ENCODE results near the gene ZNF90. TPM values are rescaled to one million over a fixed set of nuclear protein-coding genes. Genes with fewer than 3 reads are reported as not detected.
"Not testable (repeated sequence)": the region's sequence is repeated elsewhere in the genome, so short reads cannot be mapped to it uniquely, and the experiment has no call there.

Gene ZNF90
- polyA plus RNA-seq, 1 donor (not counting 4 experiments of a cell fraction or from before 2014, with no cell fraction given): 5.8 TPM

DNA sequence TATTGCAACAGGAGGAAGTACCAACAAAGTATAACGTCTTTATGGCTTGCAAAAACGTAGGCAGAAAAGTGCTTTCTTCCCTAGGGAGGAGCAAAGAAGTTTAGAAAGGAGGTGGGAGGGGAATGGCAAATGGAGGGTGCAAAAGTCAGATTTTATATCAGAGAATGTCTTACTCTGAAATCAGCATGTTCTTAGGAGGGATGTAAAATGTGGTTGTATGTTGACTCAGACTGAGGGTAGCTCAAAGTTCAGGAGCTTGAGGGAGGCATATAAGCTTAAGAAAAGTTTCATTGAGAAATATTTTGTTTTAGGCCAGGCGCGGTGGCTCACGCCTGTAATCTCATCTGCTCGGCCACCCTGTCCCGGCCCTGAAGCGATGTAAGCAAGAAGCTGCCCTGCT, 1.7 kb downstream of the ZNF90 start:
- FAIRE-seq (no peak), DNase-seq (ENCODE audit: low read depth, low spot score) (no peak)
- Histone ChIP-seq H3K4me1 (ENCODE audit: control insufficient read depth, extremely low read depth, insufficient read depth, low read length) (peaks cover 5% of the 10 kb centered on the region), H3K9ac (ENCODE audit: control insufficient read depth, extremely low read depth, insufficient read depth, low read length) (no peak overlapping the region), H3K27me3 (ENCODE audit: control insufficient read depth, extremely low read depth, insufficient read depth, low read length) (no peaks in the 10 kb centered on the region), H3K4me2 (ENCODE audit: control insufficient read depth, extremely low read depth, insufficient read depth, low read depth, low read length) (peak overlapping the region; percentile 85), H3K79me2 (ENCODE audit: control insufficient read depth, insufficient read depth, low read length) (peaks cover 37% of the 10 kb centered on the region), H3K27ac (ENCODE audit: control insufficient read depth, insufficient read depth, low read length) (no peak overlapping the region), H4K20me1 (ENCODE audit: control insufficient read depth, extremely low read depth, insufficient read depth, low read length) (no peaks in the 10 kb centered on the region), H2AFZ (ENCODE audit: control insufficient read depth, low read length) (peak overlapping the region; percentile 26), H3K4me3 (ENCODE audit: control insufficient read depth in 2 of 3, extremely low read depth in 1 of 3, insufficient read depth in 2 of 3, low read depth in 1 of 3, low read length in 3 of 3) (peak overlapping the region in 2 of 3 experiments; percentile 81 to 87), H3K9me3 (ENCODE audit: control insufficient read depth, low read depth, low read length) (peaks cover 2% of the 10 kb centered on the region), H3K9me1 (ENCODE audit: control insufficient read depth, extremely low read depth, insufficient read depth, low read length) (no peaks in the 10 kb centered on the region), H3K36me3 (ENCODE audit: control insufficient read depth in 2 of 2, extremely low read depth in 1 of 2, insufficient read depth in 2 of 2, low read length in 2 of 2) (peaks cover 0 to 2% of the 10 kb centered on the region in 2 experiments)
- dilution Hi-C loops (cut with MboI; ENCODE audit: extremely low pct_ligation_motif_present, low sequenced_read_pairs): no loop called here
- no peak for TF ChIP-seq EZH2 (IDR thresholded peaks at IDR 0.05; ENCODE audit: low read length)
- TF ChIP-seq, protein P1, sequence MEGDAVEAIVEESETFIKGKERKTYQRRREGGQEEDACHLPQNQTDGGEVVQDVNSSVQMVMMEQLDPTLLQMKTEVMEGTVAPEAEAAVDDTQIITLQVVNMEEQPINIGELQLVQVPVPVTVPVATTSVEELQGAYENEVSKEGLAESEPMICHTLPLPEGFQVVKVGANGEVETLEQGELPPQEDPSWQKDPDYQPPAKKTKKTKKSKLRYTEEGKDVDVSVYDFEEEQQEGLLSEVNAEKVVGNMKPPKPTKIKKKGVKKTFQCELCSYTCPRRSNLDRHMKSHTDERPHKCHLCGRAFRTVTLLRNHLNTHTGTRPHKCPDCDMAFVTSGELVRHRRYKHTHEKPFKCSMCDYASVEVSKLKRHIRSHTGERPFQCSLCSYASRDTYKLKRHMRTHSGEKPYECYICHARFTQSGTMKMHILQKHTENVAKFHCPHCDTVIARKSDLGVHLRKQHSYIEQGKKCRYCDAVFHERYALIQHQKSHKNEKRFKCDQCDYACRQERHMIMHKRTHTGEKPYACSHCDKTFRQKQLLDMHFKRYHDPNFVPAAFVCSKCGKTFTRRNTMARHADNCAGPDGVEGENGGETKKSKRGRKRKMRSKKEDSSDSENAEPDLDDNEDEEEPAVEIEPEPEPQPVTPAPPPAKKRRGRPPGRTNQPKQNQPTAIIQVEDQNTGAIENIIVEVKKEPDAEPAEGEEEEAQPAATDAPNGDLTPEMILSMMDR (optimal IDR thresholded peaks at IDR 0.05 in 1 of 3, IDR thresholded peaks at IDR 0.05 in 1 of 3, conservative IDR thresholded peaks at IDR 0.05 in 1 of 3; ENCODE audit: extremely low read depth in 1 of 3, insufficient read depth in 2 of 3, low read length in 3 of 3): no peak

DNA sequence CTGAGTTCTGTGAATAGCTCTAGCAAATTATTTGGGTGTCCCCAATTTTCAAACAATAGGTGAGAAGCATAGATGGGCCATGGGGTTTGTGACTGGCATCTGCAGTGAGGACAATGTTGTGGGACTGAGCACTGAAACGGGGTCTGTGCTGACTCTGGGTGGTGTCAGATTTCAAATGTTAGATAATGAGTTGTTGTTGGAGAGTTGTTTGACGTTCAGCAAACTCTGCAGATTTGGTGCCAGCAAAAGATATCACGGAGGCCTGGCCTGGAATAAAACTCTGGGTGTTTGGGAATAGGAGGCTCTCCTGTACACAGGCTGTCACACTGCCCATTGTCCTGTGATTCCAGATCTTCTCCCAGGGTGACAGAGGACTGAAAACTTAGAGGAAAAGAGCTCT, 2.9 kb downstream of the ZNF90 start:
- H3K36me3 ChIP-seq (ENCODE audit: control insufficient read depth in 2 of 2, extremely low read depth in 1 of 2, insufficient read depth in 2 of 2, low read length in 2 of 2): peaks cover 0 to 2% of the 10 kb centered on the region in 2 experiments
- peaks cover 5% of the 10 kb centered on the region for H3K4me1 ChIP-seq (ENCODE audit: control insufficient read depth, extremely low read depth, insufficient read depth, low read length)
- no peaks in the 10 kb centered on the region for H3K27me3 ChIP-seq (ENCODE audit: control insufficient read depth, extremely low read depth, insufficient read depth, low read length)
- TF ChIP-seq EZH2 (IDR thresholded peaks at IDR 0.05; ENCODE audit: low read length): no peak
- TF ChIP-seq, protein P1 (optimal IDR thresholded peaks at IDR 0.05 in 1 of 3, IDR thresholded peaks at IDR 0.05 in 1 of 3, conservative IDR thresholded peaks at IDR 0.05 in 1 of 3; ENCODE audit: extremely low read depth in 1 of 3, insufficient read depth in 2 of 3, low read length in 3 of 3): no peak
- no peaks in the 10 kb centered on the region for H3K9me1 ChIP-seq (ENCODE audit: control insufficient read depth, extremely low read depth, insufficient read depth, low read length)
- H3K4me3 ChIP-seq (ENCODE audit: control insufficient read depth in 2 of 3, extremely low read depth in 1 of 3, insufficient read depth in 2 of 3, low read depth in 1 of 3, low read length in 3 of 3): no peak overlapping the region
- FAIRE-seq (no peak), DNase-seq (ENCODE audit: low read depth, low spot score) (no peak)
- no peak overlapping the region for H3K27ac ChIP-seq (ENCODE audit: control insufficient read depth, insufficient read depth, low read length)
- H2AFZ ChIP-seq (ENCODE audit: control insufficient read depth, low read length): no peak overlapping the region
- peaks cover 41% of the 10 kb centered on the region for H3K79me2 ChIP-seq (ENCODE audit: control insufficient read depth, insufficient read depth, low read length)
- H4K20me1 ChIP-seq (ENCODE audit: control insufficient read depth, extremely low read depth, insufficient read depth, low read length): no peaks in the 10 kb centered on the region
- H3K4me2 ChIP-seq (ENCODE audit: control insufficient read depth, extremely low read depth, insufficient read depth, low read depth, low read length): no peak overlapping the region
- no peak overlapping the region for H3K9ac ChIP-seq (ENCODE audit: control insufficient read depth, extremely low read depth, insufficient read depth, low read length)
- peaks cover 2% of the 10 kb centered on the region for H3K9me3 ChIP-seq (ENCODE audit: control insufficient read depth, low read depth, low read length)
- dilution Hi-C loops (cut with MboI; ENCODE audit: extremely low pct_ligation_motif_present, low sequenced_read_pairs): no loop called here

DNA sequence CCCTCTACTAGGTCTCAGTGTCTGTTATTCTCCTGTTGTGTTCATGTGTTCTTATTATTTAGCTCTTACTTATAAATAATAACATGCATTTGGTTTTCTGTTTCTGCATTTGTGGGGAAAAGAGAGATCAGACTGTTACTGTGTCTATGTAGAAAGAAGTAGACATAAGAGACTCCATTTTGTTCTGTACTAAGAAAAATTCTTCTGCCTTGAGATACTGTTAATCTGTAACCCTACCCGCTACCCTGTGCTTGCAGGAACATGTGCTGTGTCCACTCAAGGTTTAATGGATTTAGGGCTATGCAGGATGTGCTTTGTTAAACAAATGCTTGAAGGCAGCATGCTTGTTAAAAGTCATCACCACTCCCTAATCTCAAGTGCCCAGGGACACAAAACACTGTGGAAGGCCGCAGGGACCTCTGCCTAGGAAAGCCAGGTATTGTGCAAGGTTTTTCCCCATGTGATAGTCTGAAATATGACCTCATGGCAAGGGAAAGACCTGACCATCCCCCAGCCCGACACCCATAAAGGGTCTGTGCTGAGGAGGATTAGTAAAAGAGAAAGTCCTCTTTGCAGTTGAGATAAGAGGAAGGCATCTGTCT, 4.5 kb downstream of the ZNF90 start:
- H3K9ac ChIP-seq (ENCODE audit: control insufficient read depth, extremely low read depth, insufficient read depth, low read length); DNase-seq (ENCODE audit: low read depth, low spot score); FAIRE-seq; H3K4me3 ChIP-seq (ENCODE audit: control insufficient read depth in 2 of 3, extremely low read depth in 1 of 3, insufficient read depth in 2 of 3, low read depth in 1 of 3, low read length in 3 of 3); H3K9me1 ChIP-seq (ENCODE audit: control insufficient read depth, extremely low read depth, insufficient read depth, low read length); H3K27ac ChIP-seq (ENCODE audit: control insufficient read depth, insufficient read depth, low read length); H3K36me3 ChIP-seq (ENCODE audit: control insufficient read depth in 2 of 2, extremely low read depth in 1 of 2, insufficient read depth in 2 of 2, low read length in 2 of 2); H3K4me1 ChIP-seq (ENCODE audit: control insufficient read depth, extremely low read depth, insufficient read depth, low read length); H3K9me3 ChIP-seq (ENCODE audit: control insufficient read depth, low read depth, low read length); H2AFZ ChIP-seq (ENCODE audit: control insufficient read depth, low read length); H3K27me3 ChIP-seq (ENCODE audit: control insufficient read depth, extremely low read depth, insufficient read depth, low read length); H4K20me1 ChIP-seq (ENCODE audit: control insufficient read depth, extremely low read depth, insufficient read depth, low read length); H3K4me2 ChIP-seq (ENCODE audit: control insufficient read depth, extremely low read depth, insufficient read depth, low read depth, low read length); dilution Hi-C loops (cut with MboI; ENCODE audit: extremely low pct_ligation_motif_present, low sequenced_read_pairs): not testable (repeated sequence)
- peaks cover 47% of the 10 kb centered on the region for H3K79me2 ChIP-seq (ENCODE audit: control insufficient read depth, insufficient read depth, low read length)

DNA sequence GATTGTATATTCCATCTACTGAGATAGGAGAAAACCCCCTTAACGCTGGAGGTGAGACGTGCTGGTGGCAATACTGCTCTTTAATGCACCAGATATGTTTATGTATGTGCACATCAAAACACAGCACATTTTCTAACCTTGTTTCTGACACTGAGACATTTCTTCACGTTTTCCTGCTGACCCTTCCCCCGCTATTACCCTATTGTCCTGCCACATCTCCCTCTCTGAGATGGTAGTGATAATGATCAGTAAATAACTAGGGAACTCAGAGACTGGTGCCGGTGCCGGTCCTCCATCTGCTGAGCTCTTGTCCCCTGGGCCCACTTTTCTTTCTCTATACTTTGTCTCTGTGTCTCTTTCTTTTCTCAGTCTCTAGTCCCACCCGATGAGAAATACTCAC, 5.1 kb downstream of the ZNF90 start:
- H3K4me2 ChIP-seq (ENCODE audit: control insufficient read depth, extremely low read depth, insufficient read depth, low read depth, low read length); H3K27me3 ChIP-seq (ENCODE audit: control insufficient read depth, extremely low read depth, insufficient read depth, low read length); dilution Hi-C loops (cut with MboI; ENCODE audit: extremely low pct_ligation_motif_present, low sequenced_read_pairs); H3K4me3 ChIP-seq (ENCODE audit: control insufficient read depth in 2 of 3, extremely low read depth in 1 of 3, insufficient read depth in 2 of 3, low read depth in 1 of 3, low read length in 3 of 3); H3K9ac ChIP-seq (ENCODE audit: control insufficient read depth, extremely low read depth, insufficient read depth, low read length); H3K9me3 ChIP-seq (ENCODE audit: control insufficient read depth, low read depth, low read length); H3K4me1 ChIP-seq (ENCODE audit: control insufficient read depth, extremely low read depth, insufficient read depth, low read length); H3K9me1 ChIP-seq (ENCODE audit: control insufficient read depth, extremely low read depth, insufficient read depth, low read length); FAIRE-seq; DNase-seq (ENCODE audit: low read depth, low spot score); H4K20me1 ChIP-seq (ENCODE audit: control insufficient read depth, extremely low read depth, insufficient read depth, low read length); H3K27ac ChIP-seq (ENCODE audit: control insufficient read depth, insufficient read depth, low read length); H2AFZ ChIP-seq (ENCODE audit: control insufficient read depth, low read length); H3K36me3 ChIP-seq (ENCODE audit: control insufficient read depth in 2 of 2, extremely low read depth in 1 of 2, insufficient read depth in 2 of 2, low read length in 2 of 2): not testable (repeated sequence)
- peaks cover 51% of the 10 kb centered on the region for H3K79me2 ChIP-seq (ENCODE audit: control insufficient read depth, insufficient read depth, low read length)
